Keratinocyte (primary cell): ENCODE data around the gene HERPUD1.

Experiments
- EZH2 ChIP-seq: IDR thresholded peaks from one replicate; pipeline ENCODE4 v1.6.1; 2012; ENCODE audit warnings: inconsistent platforms, mild to moderate bottlenecking, low read length, moderate library complexity
- TF ChIP-seq, protein P1 (sequence below), 3 experiments: IDR thresholded peaks in 1 of 3; conservative IDR thresholded peaks in 1 of 3; optimal IDR thresholded peaks in 1 of 3; 2 replicates in 2 of 3; 3 replicates in 1 of 3; pipeline versions ENCODE3 to v1.5.1; 2011; ENCODE audit warnings: low read length in 3 of 3, mild to moderate bottlenecking in 3 of 3, moderate library complexity in 2 of 3, control low read depth in 1 of 3, inconsistent platforms in 1 of 3; ENCODE audit not compliant: insufficient read depth in 2 of 3; ENCODE audit errors: extremely low read depth in 1 of 3

DNA sequence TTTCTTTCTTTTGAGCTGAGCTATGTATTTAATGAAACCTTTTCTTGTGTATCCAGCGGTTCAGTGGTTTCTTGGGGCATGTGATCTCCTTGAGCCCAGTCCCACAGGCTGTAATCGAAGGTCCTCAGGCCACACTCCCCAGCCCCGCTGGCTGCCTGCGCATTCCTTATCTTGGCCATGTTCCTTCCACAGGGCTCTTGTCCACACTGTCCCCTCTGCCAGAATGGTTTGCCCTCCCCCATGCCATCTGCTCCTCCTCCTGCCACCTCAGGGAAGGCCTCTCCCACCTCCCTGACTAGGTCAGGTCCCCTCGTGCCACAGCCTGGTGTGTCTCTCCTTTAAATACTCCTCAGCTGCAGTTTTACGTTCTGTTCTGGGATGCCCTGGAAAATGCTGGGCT, 45.3 kb downstream of the HERPUD1 start:
- TF ChIP-seq, protein P1, sequence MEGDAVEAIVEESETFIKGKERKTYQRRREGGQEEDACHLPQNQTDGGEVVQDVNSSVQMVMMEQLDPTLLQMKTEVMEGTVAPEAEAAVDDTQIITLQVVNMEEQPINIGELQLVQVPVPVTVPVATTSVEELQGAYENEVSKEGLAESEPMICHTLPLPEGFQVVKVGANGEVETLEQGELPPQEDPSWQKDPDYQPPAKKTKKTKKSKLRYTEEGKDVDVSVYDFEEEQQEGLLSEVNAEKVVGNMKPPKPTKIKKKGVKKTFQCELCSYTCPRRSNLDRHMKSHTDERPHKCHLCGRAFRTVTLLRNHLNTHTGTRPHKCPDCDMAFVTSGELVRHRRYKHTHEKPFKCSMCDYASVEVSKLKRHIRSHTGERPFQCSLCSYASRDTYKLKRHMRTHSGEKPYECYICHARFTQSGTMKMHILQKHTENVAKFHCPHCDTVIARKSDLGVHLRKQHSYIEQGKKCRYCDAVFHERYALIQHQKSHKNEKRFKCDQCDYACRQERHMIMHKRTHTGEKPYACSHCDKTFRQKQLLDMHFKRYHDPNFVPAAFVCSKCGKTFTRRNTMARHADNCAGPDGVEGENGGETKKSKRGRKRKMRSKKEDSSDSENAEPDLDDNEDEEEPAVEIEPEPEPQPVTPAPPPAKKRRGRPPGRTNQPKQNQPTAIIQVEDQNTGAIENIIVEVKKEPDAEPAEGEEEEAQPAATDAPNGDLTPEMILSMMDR (optimal IDR thresholded peaks at IDR 0.05 in 1 of 3, IDR thresholded peaks at IDR 0.05 in 1 of 3, conservative IDR thresholded peaks at IDR 0.05 in 1 of 3; ENCODE audit: extremely low read depth in 1 of 3, insufficient read depth in 2 of 3, low read length in 3 of 3): no peak
- no peak for TF ChIP-seq EZH2
